ENCODE measurements around the gene MIPOL1.
"Not testable (repeated sequence)": the region's sequence is repeated elsewhere in the genome, so short reads cannot be mapped to it uniquely, and the experiment has no call there.

- TF ChIP-seq, protein P1, sequence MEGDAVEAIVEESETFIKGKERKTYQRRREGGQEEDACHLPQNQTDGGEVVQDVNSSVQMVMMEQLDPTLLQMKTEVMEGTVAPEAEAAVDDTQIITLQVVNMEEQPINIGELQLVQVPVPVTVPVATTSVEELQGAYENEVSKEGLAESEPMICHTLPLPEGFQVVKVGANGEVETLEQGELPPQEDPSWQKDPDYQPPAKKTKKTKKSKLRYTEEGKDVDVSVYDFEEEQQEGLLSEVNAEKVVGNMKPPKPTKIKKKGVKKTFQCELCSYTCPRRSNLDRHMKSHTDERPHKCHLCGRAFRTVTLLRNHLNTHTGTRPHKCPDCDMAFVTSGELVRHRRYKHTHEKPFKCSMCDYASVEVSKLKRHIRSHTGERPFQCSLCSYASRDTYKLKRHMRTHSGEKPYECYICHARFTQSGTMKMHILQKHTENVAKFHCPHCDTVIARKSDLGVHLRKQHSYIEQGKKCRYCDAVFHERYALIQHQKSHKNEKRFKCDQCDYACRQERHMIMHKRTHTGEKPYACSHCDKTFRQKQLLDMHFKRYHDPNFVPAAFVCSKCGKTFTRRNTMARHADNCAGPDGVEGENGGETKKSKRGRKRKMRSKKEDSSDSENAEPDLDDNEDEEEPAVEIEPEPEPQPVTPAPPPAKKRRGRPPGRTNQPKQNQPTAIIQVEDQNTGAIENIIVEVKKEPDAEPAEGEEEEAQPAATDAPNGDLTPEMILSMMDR (IDR thresholded peaks at IDR 0.05 in 8 of 11, conservative IDR thresholded peaks at IDR 0.05 in 3 of 11) = not testable (repeated sequence)
- TF ChIP-seq POLR2A, POLR2AphosphoS5 (IDR thresholded peaks at IDR 0.05): not testable (repeated sequence)
Observed at GRCh38 chr14:37555596-37555995, 357.9 kb downstream of the MIPOL1 start.
